MM.1S (cell line): ENCODE data around the gene OTOP2.

ENCODE experiments used
- CTCF ChIP-seq: fragments of 300-600 bp; sonication (generic); IDR thresholded peaks from 2 replicates; pipeline ENCODE4 v1.5.1; 2016; ENCODE audit warnings: antibody characterized with exemption, low read length, mixed read lengths
- EZH2 ChIP-seq: fragments of 300-600 bp; sonication (generic); optimal IDR thresholded peaks from 2 replicates; pipeline ENCODE3; 2017; ENCODE audit warnings: low read depth, mild to moderate bottlenecking, antibody characterized with exemption, low read length, mixed read lengths

- TF ChIP-seq CTCF (no peak), EZH2 (no peak)
Measured at GRCh38 chr17:74890554-74890953, 33.5 kb upstream of the OTOP2 start.
